Measurements from ENCODE around the gene ITCH. TPM values are rescaled to one million over a fixed set of nuclear protein-coding genes. Genes with fewer than 3 reads are reported as not detected.

The ITCH gene
- polyA plus RNA-seq, 3 donors, result 13.3 to 26.6 (median 19.9) TPM

DNA sequence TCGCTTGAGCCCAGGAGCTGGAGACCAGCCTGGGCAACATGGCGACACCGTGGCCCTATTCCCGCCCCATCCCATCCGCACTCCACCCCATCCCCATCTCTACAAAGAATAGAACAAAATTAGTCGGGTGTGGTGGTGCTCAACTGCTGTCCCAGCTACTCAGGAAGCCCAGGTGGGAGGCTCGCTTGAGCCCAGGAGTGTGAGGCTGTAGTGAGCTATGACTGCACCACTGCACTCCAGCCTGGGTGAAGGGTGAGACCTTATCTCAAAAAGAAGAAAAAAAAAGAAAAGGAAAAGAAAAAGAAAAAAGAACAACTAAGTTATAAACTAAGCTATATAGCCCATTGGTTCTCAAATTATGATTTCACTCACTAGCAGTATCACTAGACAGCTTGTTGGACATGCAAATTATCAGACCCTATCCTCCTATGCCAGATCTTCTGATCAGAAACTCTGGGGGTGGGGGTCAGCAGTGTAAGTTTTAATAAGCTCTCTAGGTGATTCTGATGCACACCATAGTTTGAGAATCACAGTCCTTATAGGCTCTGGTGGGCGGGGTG lies 491 bp upstream of the ITCH start:
- Mint-ChIP-seq H3K27ac (peak overlapping the region in 4 of 7 donors; percentile 96 to 99 (median 99)), H3K4me1 (peaks cover 36% of the 10 kb centered on the region), H3K36me3 (peaks cover 10% of the 10 kb centered on the region in 2 donors), H3K27me3 (ENCODE audit: low read depth in 3 of 3) (peaks cover 0 to 3% (median 1%) of the 10 kb centered on the region in 3 donors), H3K9me3 (peaks cover 0 to 2% (median 0%) of the 10 kb centered on the region in 7 donors), H3K4me3 (peak overlapping the region; percentile 94 to 99)
- Histone ChIP-seq H3K9me3 (replicated peaks in 1 of 2; ENCODE audit: control insufficient read depth in 1 of 2, insufficient read depth in 1 of 2, low read length in 2 of 2) (no peaks in the 10 kb centered on the region), H3K9ac (ENCODE audit: insufficient read depth, low read length, poor library complexity, severe bottlenecking) (no peak overlapping the region), H3K4me3 (replicated peaks in 1 of 3; ENCODE audit: low read depth in 2 of 3, low read length in 3 of 3) (peak overlapping the region in 2 of 3 experiments; percentile 80 to 95), H3K79me2 (ENCODE audit: insufficient read depth, low read length) (peaks cover 46% of the 10 kb centered on the region), H4K20me1 (ENCODE audit: insufficient read depth, low read length) (peaks cover 28% of the 10 kb centered on the region), H3K4me1 (ENCODE audit: control insufficient read depth in 1 of 2, insufficient read depth in 2 of 2, low read length in 2 of 2) (peaks cover 32 to 36% of the 10 kb centered on the region in 2 donors), H3K27me3 (ENCODE audit: control insufficient read depth in 2 of 2, insufficient read depth in 2 of 2, low read length in 2 of 2) (no peaks in the 10 kb centered on the region), H2AFZ (ENCODE audit: insufficient read depth, low read depth, low read length, poor library complexity, severe bottlenecking) (peak overlapping the region; percentile 92), H3K27ac (ENCODE audit: low read depth in 1 of 2, low read length in 2 of 2) (no peak overlapping the region), H3K36me3 (replicated peaks in 1 of 2; ENCODE audit: control insufficient read depth in 1 of 2, insufficient read depth in 2 of 2, low read length in 2 of 2) (no peaks in the 10 kb centered on the region), H3K4me2 (replicated peaks; ENCODE audit: extremely low read depth, low read length, poor library complexity, severe bottlenecking) (peak overlapping the region; percentile 88)
- intact Hi-C loops (cut with micrococcal nuclease), result loop anchor here (2.0 to 5.0 kb wide), 3 partner anchors 60 to 785 kb away; partner anchors contain the start of genes AHCY (in 2 of the 2) and EDEM2 (in 1 of the 2)
- TF ChIP-seq, protein P1, sequence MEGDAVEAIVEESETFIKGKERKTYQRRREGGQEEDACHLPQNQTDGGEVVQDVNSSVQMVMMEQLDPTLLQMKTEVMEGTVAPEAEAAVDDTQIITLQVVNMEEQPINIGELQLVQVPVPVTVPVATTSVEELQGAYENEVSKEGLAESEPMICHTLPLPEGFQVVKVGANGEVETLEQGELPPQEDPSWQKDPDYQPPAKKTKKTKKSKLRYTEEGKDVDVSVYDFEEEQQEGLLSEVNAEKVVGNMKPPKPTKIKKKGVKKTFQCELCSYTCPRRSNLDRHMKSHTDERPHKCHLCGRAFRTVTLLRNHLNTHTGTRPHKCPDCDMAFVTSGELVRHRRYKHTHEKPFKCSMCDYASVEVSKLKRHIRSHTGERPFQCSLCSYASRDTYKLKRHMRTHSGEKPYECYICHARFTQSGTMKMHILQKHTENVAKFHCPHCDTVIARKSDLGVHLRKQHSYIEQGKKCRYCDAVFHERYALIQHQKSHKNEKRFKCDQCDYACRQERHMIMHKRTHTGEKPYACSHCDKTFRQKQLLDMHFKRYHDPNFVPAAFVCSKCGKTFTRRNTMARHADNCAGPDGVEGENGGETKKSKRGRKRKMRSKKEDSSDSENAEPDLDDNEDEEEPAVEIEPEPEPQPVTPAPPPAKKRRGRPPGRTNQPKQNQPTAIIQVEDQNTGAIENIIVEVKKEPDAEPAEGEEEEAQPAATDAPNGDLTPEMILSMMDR (IDR thresholded peaks at IDR 0.05), result no peak
- 82% methylated on average over 3 of the region's 8 CpGs for WGBS (ENCODE audit: insufficient coverage)
- no peak for DNase-seq

DNA sequence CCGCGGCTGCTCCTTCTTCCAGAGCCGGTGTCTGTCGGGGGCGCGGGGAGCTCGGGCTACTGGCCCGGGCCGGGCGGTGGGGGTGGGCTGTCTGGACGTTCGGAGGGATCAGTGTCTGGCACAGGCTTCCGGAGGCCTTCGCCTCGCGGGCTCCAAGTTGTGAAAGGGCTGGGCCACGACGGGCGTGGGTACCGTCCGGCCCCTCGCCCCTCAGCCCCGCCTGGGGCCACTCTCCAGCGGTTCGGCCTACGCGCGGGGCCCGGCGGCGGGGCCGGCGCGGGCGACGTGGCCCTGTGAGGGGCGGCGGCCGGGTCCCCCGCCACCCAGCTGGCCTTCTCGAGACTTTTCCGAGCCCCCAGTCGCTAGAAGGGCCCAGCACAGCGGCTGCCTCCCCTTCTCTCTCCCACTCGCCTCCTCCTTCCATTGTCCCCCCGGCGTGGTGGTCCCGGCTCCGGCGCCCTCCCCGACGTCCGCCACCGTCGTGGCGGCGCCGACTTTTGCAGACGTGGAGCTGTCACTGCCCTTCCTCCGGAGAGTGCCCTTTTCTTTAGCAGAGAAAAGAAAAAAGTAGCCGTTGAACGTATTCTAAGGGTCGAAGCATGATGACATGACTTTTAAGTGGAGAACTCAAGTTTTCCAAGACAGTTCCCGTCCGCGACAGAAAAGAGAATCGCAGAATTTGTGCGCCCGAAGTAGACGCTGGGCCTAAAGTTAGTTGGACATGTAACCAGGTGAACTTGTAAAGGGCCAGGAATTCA lies 571 bp downstream of the ITCH start:
- Mint-ChIP-seq H3K9me3 (peaks cover 0 to 2% (median 0%) of the 10 kb centered on the region in 7 donors), H3K27me3 (ENCODE audit: low read depth in 3 of 3) (peaks cover 0 to 3% (median 0%) of the 10 kb centered on the region in 3 donors), H3K4me3 (peak overlapping the region; percentile 94 to 99), H3K36me3 (peaks cover 11 to 13% of the 10 kb centered on the region in 2 donors), H3K4me1 (peaks cover 40% of the 10 kb centered on the region), H3K27ac (peak overlapping the region; percentile 96 to 99 (median 99))
- intact Hi-C loops (cut with micrococcal nuclease), result loop anchor here (2.0 to 5.0 kb wide), 3 partner anchors 61 to 784 kb away; partner anchors contain the start of genes AHCY (in 2 of the 2) and EDEM2 (in 1 of the 2)
- TF ChIP-seq, protein P1 (IDR thresholded peaks at IDR 0.05), result no peak
- peaks cover 57% of the 10 kb centered on the region for H3K79me2 ChIP-seq (ENCODE audit: insufficient read depth, low read length)
- H3K9ac ChIP-seq (ENCODE audit: insufficient read depth, low read length, poor library complexity, severe bottlenecking), result peak overlapping the region; percentile 98
- peak overlapping the region; percentile 92 for H2AFZ ChIP-seq (ENCODE audit: insufficient read depth, low read depth, low read length, poor library complexity, severe bottlenecking)
- peaks cover 39% of the 10 kb centered on the region for H4K20me1 ChIP-seq (ENCODE audit: insufficient read depth, low read length)
- H3K4me2 ChIP-seq (replicated peaks; ENCODE audit: extremely low read depth, low read length, poor library complexity, severe bottlenecking), result peak overlapping the region; percentile 88
- H3K4me1 ChIP-seq (ENCODE audit: control insufficient read depth in 1 of 2, insufficient read depth in 2 of 2, low read length in 2 of 2), result peaks cover 32 to 36% of the 10 kb centered on the region in 2 donors
- no peaks in the 10 kb centered on the region for H3K9me3 ChIP-seq (replicated peaks in 1 of 2; ENCODE audit: control insufficient read depth in 1 of 2, insufficient read depth in 1 of 2, low read length in 2 of 2)
- H3K4me3 ChIP-seq (replicated peaks in 1 of 3; ENCODE audit: low read depth in 2 of 3, low read length in 3 of 3), result peak overlapping the region; percentile 80 to 95 (median 91)
- no peaks in the 10 kb centered on the region for H3K27me3 ChIP-seq (ENCODE audit: control insufficient read depth in 2 of 2, insufficient read depth in 2 of 2, low read length in 2 of 2)
- DNase-seq, result peak; percentile 4 to 12 (median 9)
- under 1% methylated on average over 62 of the region's 70 CpGs for WGBS (ENCODE audit: insufficient coverage)
- peak overlapping the region; percentile 79 to 92 for H3K27ac ChIP-seq (ENCODE audit: low read depth in 1 of 2, low read length in 2 of 2)
- H3K36me3 ChIP-seq (replicated peaks in 1 of 2; ENCODE audit: control insufficient read depth in 1 of 2, insufficient read depth in 2 of 2, low read length in 2 of 2), result peaks cover 0 to 2% of the 10 kb centered on the region in 2 donors
